IPS-NIHi11 (cell line): ENCODE data around the gene PIEZO1.
"Not testable (repeated sequence)": the region's sequence is repeated elsewhere in the genome, so short reads cannot be mapped to it uniquely, and the experiment has no call there.

Experiments used
- DNase-seq: peaks from one replicate; pipeline ENCODE4 v3.0.0; 2012; ENCODE audit warnings: mixed read lengths, low spot score

The PIEZO1 gene

GRCh38 chr16:88803264-88803987, 18.4 kb upstream of the PIEZO1 start, which contains the start of gene CDT1:
CDT1 (plus strand) TSS chr16:88803789; CDS start chr16:88803832, 43 bp downstream.
- peak; percentile 99 for DNase-seq

- no peak for DNase-seq
Measured at GRCh38 chr16:88800277-88800592, 15.2 kb upstream of the PIEZO1 start.

GRCh38 chr16:88799569-88800276, 14.7 kb upstream of the PIEZO1 start:
- no peak for DNase-seq

GRCh38 chr16:88798772-88799455, 13.9 kb upstream of the PIEZO1 start:
- DNase-seq, result no peak

GRCh38 chr16:88798073-88798472, 13.1 kb upstream of the PIEZO1 start:
- DNase-seq, result no peak

GRCh38 chr16:88796278-88796677, 11.3 kb upstream of the PIEZO1 start:
- no peak for DNase-seq

- no peak for DNase-seq
Measured at GRCh38 chr16:88793251-88793954, 8.4 kb upstream of the PIEZO1 start.

GRCh38 chr16:88792668-88793250, 7.7 kb upstream of the PIEZO1 start:
- DNase-seq, result no peak

GRCh38 chr16:88792078-88792550, 7.1 kb upstream of the PIEZO1 start:
- no peak for DNase-seq

GRCh38 chr16:88790312-88791211, 5.5 kb upstream of the PIEZO1 start:
- no peak for DNase-seq

- DNase-seq, result no peak
Measured at GRCh38 chr16:88789594-88789993, 4.6 kb upstream of the PIEZO1 start.

- not testable (repeated sequence) for DNase-seq
Measured at GRCh38 chr16:88788749-88789148, 3.7 kb upstream of the PIEZO1 start.

GRCh38 chr16:88787579-88788314, 2.7 kb upstream of the PIEZO1 start:
- DNase-seq, result no peak

GRCh38 chr16:88784856-88785105, 239 bp downstream of the PIEZO1 start:
- no peak for DNase-seq

- DNase-seq, result peak; percentile 75
Measured at GRCh38 chr16:88784074-88784855, 755 bp downstream of the PIEZO1 start.

GRCh38 chr16:88783391-88784073, 1.5 kb downstream of the PIEZO1 start:
- DNase-seq, result no peak

- no peak for DNase-seq
Measured at GRCh38 chr16:88782454-88783390, 2.3 kb downstream of the PIEZO1 start.
